H9 (cell line): ENCODE results near the gene FGF11. TPM values are rescaled to one million over a fixed set of nuclear protein-coding genes. Genes with fewer than 3 reads are reported as not detected.

Source experiments
- DNase-seq: peaks from one replicate; pipeline ENCODE4 v3.0.0-alpha.2; 2017
- H2AFZ ChIP-seq: one replicate; pipeline ENCODE4 v1.6.1; 2013; ENCODE audit warnings: mild to moderate bottlenecking, low read length, control low read depth, moderate library complexity
- H2AK5ac ChIP-seq: 2 replicates; pipeline ENCODE4 v1.6.1; 2013; ENCODE audit warnings: low read length, control low read depth, mixed read lengths; ENCODE audit not compliant: insufficient read length
- H2BK120ac ChIP-seq: one replicate; pipeline ENCODE4 v1.6.1; 2013; ENCODE audit warnings: low read depth, mild to moderate bottlenecking, low read length, control low read depth, inconsistent platforms; ENCODE audit not compliant: poor library complexity, severe bottlenecking
- H2BK12ac ChIP-seq: 2 replicates; pipeline ENCODE4 v1.6.1; 2013; ENCODE audit warnings: low read length, control low read depth, mixed read lengths, low read depth; ENCODE audit not compliant: insufficient read length
- H2BK15ac ChIP-seq: 2 replicates; pipeline ENCODE4 v1.6.1; 2013; ENCODE audit warnings: low read depth, low read length, control low read depth
- H2BK20ac ChIP-seq: one replicate; pipeline ENCODE4 v1.6.1; 2013; ENCODE audit warnings: low read depth, mild to moderate bottlenecking, low read length, control low read depth, inconsistent platforms; ENCODE audit not compliant: poor library complexity, severe bottlenecking
- H2BK5ac ChIP-seq: 2 replicates; pipeline ENCODE4 v1.6.1; 2013; ENCODE audit warnings: low read length, control low read depth, mixed read lengths; ENCODE audit not compliant: insufficient read length
- H3K14ac ChIP-seq: 2 replicates; pipeline ENCODE4 v1.6.1; 2013; ENCODE audit warnings: low read length, control low read depth; ENCODE audit not compliant: insufficient read depth
- H3K18ac ChIP-seq: 2 replicates; pipeline ENCODE4 v1.6.1; 2013; ENCODE audit warnings: low read depth, mild to moderate bottlenecking, mixed read lengths, low read length, control low read depth; ENCODE audit not compliant: insufficient read length
- H3K23ac ChIP-seq: 2 replicates; pipeline ENCODE4 v1.6.1; 2013; ENCODE audit warnings: low read length, control low read depth, mixed read lengths, low read depth; ENCODE audit not compliant: insufficient read length
- H3K23me2 ChIP-seq: 2 replicates; pipeline ENCODE4 v1.6.1; 2013; ENCODE audit warnings: low read depth, mild to moderate bottlenecking, mixed read lengths, low read length, control low read depth; ENCODE audit not compliant: insufficient read length, poor library complexity, severe bottlenecking
- H3K27ac ChIP-seq: 2 replicates; pipeline ENCODE4 v1.5.1; 2013; ENCODE audit warnings: low read length, control low read depth, mixed read lengths, low read depth; ENCODE audit not compliant: insufficient read length
- H3K27me3 ChIP-seq: 2 replicates; pipeline ENCODE4 v1.6.1; 2013; ENCODE audit warnings: low read length, control low read depth, inconsistent platforms; ENCODE audit not compliant: insufficient read depth
- H3K4ac ChIP-seq: 2 replicates; pipeline ENCODE4 v1.6.1; 2013; ENCODE audit warnings: low read depth, mild to moderate bottlenecking, control low read depth, inconsistent platforms, low read length, moderate library complexity
- H3K4me1 ChIP-seq: 2 replicates; pipeline ENCODE4 v1.6.1; 2013; ENCODE audit warnings: low read length, control low read depth, inconsistent platforms; ENCODE audit not compliant: insufficient read depth
- H3K4me2 ChIP-seq: 2 replicates; pipeline ENCODE4 v1.6.1; 2013; ENCODE audit warnings: low read length, control low read depth, mixed read lengths; ENCODE audit not compliant: insufficient read length, insufficient read depth
- H3K56ac ChIP-seq: 2 replicates; pipeline ENCODE4 v1.6.1; 2013; ENCODE audit warnings: low read depth, mild to moderate bottlenecking, mixed read lengths, low read length, control low read depth; ENCODE audit not compliant: insufficient read length
- H3K79me1 ChIP-seq: 2 replicates; pipeline ENCODE4 v1.6.1; 2013; ENCODE audit warnings: low read depth, mild to moderate bottlenecking, moderate library complexity, low read length, control low read depth, inconsistent platforms; ENCODE audit not compliant: insufficient read depth, poor library complexity, severe bottlenecking
- H3K79me2 ChIP-seq: 2 replicates; pipeline ENCODE4 v1.6.1; 2013; ENCODE audit warnings: low read length, control low read depth, inconsistent platforms; ENCODE audit not compliant: insufficient read depth
- H3K9ac ChIP-seq: 2 replicates; pipeline ENCODE4 v1.6.1; 2013; ENCODE audit warnings: low read length, control low read depth, mixed read lengths; ENCODE audit not compliant: insufficient read length; ENCODE audit errors: extremely low read depth
- H3K9me3 ChIP-seq: one replicate; pipeline ENCODE4 v1.6.1; 2013; ENCODE audit warnings: low read depth, low read length, inconsistent platforms; ENCODE audit not compliant: control insufficient read depth
- H3T11ph ChIP-seq: one replicate; pipeline ENCODE4 v1.6.1; 2013; ENCODE audit warnings: mild to moderate bottlenecking, low read length, control low read depth, inconsistent platforms
- H4K20me1 ChIP-seq: one replicate; pipeline ENCODE4 v1.6.1; 2013; ENCODE audit not compliant: control insufficient read depth, insufficient read length, insufficient read depth
- H4K5ac ChIP-seq: 2 replicates; pipeline ENCODE4 v1.6.1; 2013; ENCODE audit warnings: low read depth, mild to moderate bottlenecking, mixed read lengths, low read length, control low read depth; ENCODE audit not compliant: insufficient read length
- H4K8ac ChIP-seq: replicated peaks from 2 replicates; pipeline ENCODE4 v1.6.1; 2013; ENCODE audit warnings: low read length, control low read depth, mixed read lengths, low read depth; ENCODE audit not compliant: insufficient read length
- H4K91ac ChIP-seq: 2 replicates; pipeline ENCODE4 v1.6.1; 2013; ENCODE audit warnings: low read depth, mild to moderate bottlenecking, moderate library complexity, mixed read lengths, low read length, control low read depth; ENCODE audit not compliant: insufficient read length
- H3K27ac Mint-ChIP-seq, 3 experiments: 2 replicates in 2 of 3; 3 replicates in 1 of 3; pipeline ENCODE4 v1.8.0; 2020 to 2021; ENCODE audit warnings: mixed read lengths in 3 of 3, mild to moderate bottlenecking in 1 of 3, moderate library complexity in 1 of 3
- H3K27me3 Mint-ChIP-seq: 2 replicates; pipeline ENCODE4 v1.8.0; 2021; ENCODE audit warnings: low read depth, mild to moderate bottlenecking, moderate library complexity, mixed read lengths
- H3K36me3 Mint-ChIP-seq, 3 experiments: 2 replicates in 2 of 3; 3 replicates in 1 of 3; pipeline ENCODE4 v1.8.0; 2020 to 2021; ENCODE audit warnings: low read depth in 3 of 3, mixed read lengths in 3 of 3; ENCODE audit not compliant: insufficient read depth in 1 of 3
- H3K4me1 Mint-ChIP-seq, 2 experiments: 2 replicates each; pipeline ENCODE4 v1.8.0; 2020; ENCODE audit warnings: mixed read lengths in 2 of 2
- H3K4me3 Mint-ChIP-seq, 2 experiments: 2 replicates in 1 of 2; 3 replicates in 1 of 2; pipeline ENCODE4 v1.8.0; 2020 to 2021; ENCODE audit warnings: mild to moderate bottlenecking in 2 of 2, mixed read lengths in 2 of 2, moderate library complexity in 1 of 2
- H3K9me3 Mint-ChIP-seq, 2 experiments: 2 replicates in 1 of 2; 3 replicates in 1 of 2; pipeline ENCODE4 v1.8.0; 2020; ENCODE audit warnings: mild to moderate bottlenecking in 2 of 2, mixed read lengths in 2 of 2, moderate library complexity in 1 of 2
- CTCF ChIP-seq: fragments of 200-600 bp; sonication (generic); conservative IDR thresholded peaks from 3 replicates; pipeline ENCODE4 v1.8.0; 2021; ENCODE audit warnings: antibody characterized with exemption, mild to moderate bottlenecking
- WGBS: extraction: QIAGEN DNeasy Blood & Tissue Kit; methylation state at CpG from one replicate; pipeline ENCODE4 v1.1.7; 2013; ENCODE audit warnings: missing lambda C conversion rate, low lambda C conversion rate, mixed read lengths; ENCODE audit not compliant: insufficient read length; ENCODE audit errors: extremely low coverage; 5-methylcytosine and 5-hydroxymethylcytosine counted together
- total RNA-seq: library from RNA; stranded (reverse); gene quantifications from 2 replicates; pipeline ENCODE4 v1.2.1, GENCODE V29; 2021

FGF11 gene
- total RNA-seq, 1 experiment from 2014 or later: 15.2 TPM

- Mint-ChIP-seq H3K4me1 (no peaks in the 10 kb centered on the region; a peak in 1 of 4 replicates), H3K36me3 (peaks cover 2 to 18% (median 17%) of the 10 kb centered on the region in 3 experiments; a peak in 5 of 7 replicates), H3K27me3 (no peaks in the 10 kb centered on the region), H3K4me3 (no peak overlapping the region), H3K27ac (peak overlapping the region in 1 of 3 experiments; percentile 75; a peak in 3 of 7 replicates), H3K9me3 (no peaks in the 10 kb centered on the region)
- Histone ChIP-seq H3K4ac (no peak overlapping the region), H2AK5ac (no peak overlapping the region), H3K23ac (no peak overlapping the region), H4K91ac (no peak overlapping the region), H2BK120ac (no peak overlapping the region), H3K79me2 (no peaks in the 10 kb centered on the region), H3K23me2 (no peaks in the 10 kb centered on the region), H3K27me3 (no peaks in the 10 kb centered on the region), H3K79me1 (no peaks in the 10 kb centered on the region), H4K5ac (no peak overlapping the region), H3K18ac (no peak overlapping the region), H4K20me1 (peaks cover 2% of the 10 kb centered on the region), H3K4me1 (no peaks in the 10 kb centered on the region; the same call in 1 of the 2 replicates), H3K9me3 (no peaks in the 10 kb centered on the region), H2BK20ac (no peak overlapping the region), H4K8ac (no peak overlapping the region), H2BK5ac (no peak overlapping the region), H2BK15ac (no peak overlapping the region), H3K4me2 (no peak overlapping the region), H3T11ph (no peak overlapping the region), H3K9ac (no peak overlapping the region), H3K27ac (no peak overlapping the region), H3K56ac (no peak overlapping the region), H2AFZ (no peak overlapping the region), H3K14ac (no peak overlapping the region), H2BK12ac (no peak overlapping the region)
- no peak for DNase-seq
- no CpG with 5 or more reads among the region's 3 CpGs for WGBS
- no peak for TF ChIP-seq CTCF
Measured at GRCh38 chr17:7467498-7467897, 28.2 kb downstream of the FGF11 start.
